ENCODE measurements around the gene AAGAB. TPM values are rescaled to one million over a fixed set of nuclear protein-coding genes. Genes with fewer than 3 reads are reported as not detected.

Gene AAGAB
- total RNA-seq, 1 donor from 2014 or later, result 90.8 TPM

GRCh38 chr15:67184208-67184925, 70.1 kb downstream of the AAGAB start:
- no peak overlapping the region for H3K4me3 ChIP-seq (ENCODE audit: low read depth, low read length)
- no peaks in the 10 kb centered on the region for H3K27me3 ChIP-seq (ENCODE audit: control insufficient read depth, insufficient read depth, low read length)
- FAIRE-seq (no peak), DNase-seq (ENCODE audit: low read depth) (no peak)
- peaks cover 52% of the 10 kb centered on the region for H3K36me3 ChIP-seq (ENCODE audit: control insufficient read depth, insufficient read depth, low read length)
- no peak for TF ChIP-seq CTCF (IDR thresholded peaks at IDR 0.05; ENCODE audit: insufficient read depth, low read length, severe bottlenecking)

- no peak for TF ChIP-seq CTCF (IDR thresholded peaks at IDR 0.05; ENCODE audit: insufficient read depth, low read length, severe bottlenecking)
- DNase-seq (ENCODE audit: low read depth) (no peak), FAIRE-seq (no peak)
- H3K27me3 ChIP-seq (ENCODE audit: control insufficient read depth, insufficient read depth, low read length), result no peaks in the 10 kb centered on the region
- peaks cover 49% of the 10 kb centered on the region for H3K36me3 ChIP-seq (ENCODE audit: control insufficient read depth, insufficient read depth, low read length)
- no peak overlapping the region for H3K4me3 ChIP-seq (ENCODE audit: low read depth, low read length)
Observed at GRCh38 chr15:67183443-67184169, 70.9 kb downstream of the AAGAB start.

- Histone ChIP-seq H3K27me3 (ENCODE audit: control insufficient read depth, insufficient read depth, low read length) (no peaks in the 10 kb centered on the region), H3K36me3 (ENCODE audit: control insufficient read depth, insufficient read depth, low read length) (peaks cover 40% of the 10 kb centered on the region), H3K4me3 (ENCODE audit: low read depth, low read length) (no peak overlapping the region)
- FAIRE-seq (no peak), DNase-seq (ENCODE audit: low read depth) (no peak)
- TF ChIP-seq CTCF (IDR thresholded peaks at IDR 0.05; ENCODE audit: insufficient read depth, low read length, severe bottlenecking), result no peak
Observed at GRCh38 chr15:67181221-67181639, 73.2 kb downstream of the AAGAB start.

- DNase-seq (ENCODE audit: low read depth), result no peak
- Histone ChIP-seq H3K4me3 (ENCODE audit: low read depth, low read length) (no peak overlapping the region), H3K27me3 (ENCODE audit: control insufficient read depth, insufficient read depth, low read length) (no peaks in the 10 kb centered on the region), H3K36me3 (ENCODE audit: control insufficient read depth, insufficient read depth, low read length) (peaks cover 38% of the 10 kb centered on the region)
- no peak for FAIRE-seq
- no peak for TF ChIP-seq CTCF (IDR thresholded peaks at IDR 0.05; ENCODE audit: insufficient read depth, low read length, severe bottlenecking)
Observed at GRCh38 chr15:67180514-67181191, 73.8 kb downstream of the AAGAB start.

- Histone ChIP-seq H3K4me3 (ENCODE audit: low read depth, low read length) (no peak overlapping the region), H3K36me3 (ENCODE audit: control insufficient read depth, insufficient read depth, low read length) (peaks cover 34% of the 10 kb centered on the region), H3K27me3 (ENCODE audit: control insufficient read depth, insufficient read depth, low read length) (no peaks in the 10 kb centered on the region)
- DNase-seq (ENCODE audit: low read depth), result no peak
- no peak for FAIRE-seq
- no peak for TF ChIP-seq CTCF (IDR thresholded peaks at IDR 0.05; ENCODE audit: insufficient read depth, low read length, severe bottlenecking)
Observed at GRCh38 chr15:67180035-67180434, 74.4 kb downstream of the AAGAB start.

Data from bronchial epithelial cell (primary cell).